PFSK-1 (cell line): ENCODE measurements around the gene SLC25A17.

Source experiments
- FOXP2 ChIP-seq: optimal IDR thresholded peaks from 2 replicates; pipeline ENCODE3; 2011; ENCODE audit warnings: borderline replicate concordance, control low read depth, inconsistent platforms; ENCODE audit not compliant: insufficient read depth; ENCODE audit errors: extremely low read length, extremely low read depth
- POLR2AphosphoS5 ChIP-seq: IDR thresholded peaks from 2 replicates; pipeline ENCODE4 v1.6.1; 2012; ENCODE audit warnings: low read depth, mild to moderate bottlenecking, control low read depth, low read length, moderate library complexity
- REST ChIP-seq, 2 experiments: IDR thresholded peaks; 2 replicates each; pipeline versions ENCODE4 v1.6.1 to v1.8.0; 2011 to 2012; ENCODE audit warnings: low read depth in 2 of 2, low read length in 2 of 2, control low read depth in 1 of 2, inconsistent platforms in 1 of 2, mild to moderate bottlenecking in 1 of 2, moderate library complexity in 1 of 2; ENCODE audit not compliant: insufficient read depth in 1 of 2
- SIN3A ChIP-seq: IDR thresholded peaks from 2 replicates; pipeline ENCODE4 v1.6.1; 2012; ENCODE audit warnings: mild to moderate bottlenecking, low read length, moderate library complexity, borderline replicate concordance; ENCODE audit not compliant: insufficient read depth
- TAF1 ChIP-seq: IDR thresholded peaks from 2 replicates; pipeline ENCODE4 v1.6.1; 2012; ENCODE audit warnings: low read length, control low read depth, borderline replicate concordance; ENCODE audit not compliant: insufficient read depth

Gene SLC25A17

GRCh38 chr22:40826984-40827741 lies 8.0 kb upstream of the SLC25A17 start:
- TF ChIP-seq TAF1 (no peak), SIN3A (no peak), FOXP2 (no peak), REST (IDR thresholded peaks at IDR 0.05; ENCODE audit: insufficient read depth in 1 of 2, low read depth in 2 of 2, low read length in 2 of 2) (no peak), POLR2AphosphoS5 (no peak)

- TF ChIP-seq REST (IDR thresholded peaks at IDR 0.05; ENCODE audit: insufficient read depth in 1 of 2, low read depth in 2 of 2, low read length in 2 of 2) (no peak), POLR2AphosphoS5 (no peak), FOXP2 (no peak), SIN3A (no peak), TAF1 (no peak)
These were observed 4.3 kb upstream of the SLC25A17 start for GRCh38 chr22:40823426-40823825.

- TF ChIP-seq FOXP2 (no peak), TAF1 (no peak), POLR2AphosphoS5 (no peak), SIN3A (no peak), REST (IDR thresholded peaks at IDR 0.05; ENCODE audit: insufficient read depth in 1 of 2, low read depth in 2 of 2, low read length in 2 of 2) (no peak)
These were observed 524 bp upstream of the SLC25A17 start for GRCh38 chr22:40819599-40820140.

GRCh38 chr22:40818192-40818746 lies 877 bp downstream of the SLC25A17 start:
- TF ChIP-seq REST (IDR thresholded peaks at IDR 0.05; ENCODE audit: insufficient read depth in 1 of 2, low read depth in 2 of 2, low read length in 2 of 2) (no peak), POLR2AphosphoS5 (no peak), TAF1 (no peak), SIN3A (no peak), FOXP2 (no peak)
